ENCODE measurements around the gene PRDX2.

Gene PRDX2

GRCh38 chr19:12751635-12752034 is 50.0 kb downstream of the PRDX2 start, which contains the start of gene BEST2:
Gene BEST2 (plus strand): TSS chr19:12751791. CDS start chr19:12752593, 802 bp downstream.
- DNase-seq = no peak

GRCh38 chr19:12750851-12751250 is 50.7 kb downstream of the PRDX2 start:
- DNase-seq = no peak

GRCh38 chr19:12749938-12750521 is 51.6 kb downstream of the PRDX2 start:
- DNase-seq = peak; percentile 75

- DNase-seq = no peak
Observed at GRCh38 chr19:12748489-12748888, 53.1 kb downstream of the PRDX2 start.

Measured in NCI-H1694 treated with DMSO at 0.1 percent for 48 hours (cell line).